GM19239 (cell line): Measurements from ENCODE around the gene IL27RA.
A peak's percentile ranks its signal among the peaks of the same experiment; 100 is the strongest.
"Not testable (repeated sequence)": the region's sequence is repeated elsewhere in the genome, so short reads cannot be mapped to it uniquely, and the experiment has no call there.

Experiments used
- DNase-seq: peaks from one replicate; pipeline ENCODE4 v3.0.0; 2011; ENCODE audit warnings: low spot score; ENCODE audit not compliant: insufficient read length
- FAIRE-seq: peaks from 2 replicates; lab custom pipeline; 2011; peaks lifted over from hg19 to GRCh38; lab: Jason Lieb, UNC

Gene IL27RA

DNA sequence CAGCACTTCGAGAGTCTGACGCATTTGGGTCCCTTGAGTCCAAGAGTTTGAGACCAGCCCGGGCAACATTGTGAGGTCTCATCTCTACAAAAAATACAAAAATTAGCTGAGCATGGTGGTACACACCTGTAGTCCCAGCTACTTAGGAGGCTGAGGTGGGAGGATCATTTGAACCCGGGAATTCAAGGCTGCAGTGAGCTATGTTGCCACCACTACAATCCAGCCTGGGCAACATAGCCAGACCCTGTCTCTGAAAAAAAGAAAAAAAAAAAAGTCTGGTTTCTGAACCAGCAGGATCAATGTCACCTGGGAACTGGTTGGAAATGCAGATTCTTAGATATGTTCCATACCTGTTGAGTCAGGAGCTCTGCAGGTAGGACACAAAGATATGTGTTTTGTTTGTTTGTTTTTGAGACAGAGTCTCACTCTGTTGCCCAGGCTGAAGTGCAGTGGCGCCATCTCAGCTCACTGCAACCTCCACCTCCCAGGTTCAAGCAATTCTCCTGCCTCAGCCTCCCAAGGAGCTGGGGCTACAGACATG lies 4.8 kb upstream of the IL27RA start:
- not testable (repeated sequence) for DNase-seq, FAIRE-seq

DNA sequence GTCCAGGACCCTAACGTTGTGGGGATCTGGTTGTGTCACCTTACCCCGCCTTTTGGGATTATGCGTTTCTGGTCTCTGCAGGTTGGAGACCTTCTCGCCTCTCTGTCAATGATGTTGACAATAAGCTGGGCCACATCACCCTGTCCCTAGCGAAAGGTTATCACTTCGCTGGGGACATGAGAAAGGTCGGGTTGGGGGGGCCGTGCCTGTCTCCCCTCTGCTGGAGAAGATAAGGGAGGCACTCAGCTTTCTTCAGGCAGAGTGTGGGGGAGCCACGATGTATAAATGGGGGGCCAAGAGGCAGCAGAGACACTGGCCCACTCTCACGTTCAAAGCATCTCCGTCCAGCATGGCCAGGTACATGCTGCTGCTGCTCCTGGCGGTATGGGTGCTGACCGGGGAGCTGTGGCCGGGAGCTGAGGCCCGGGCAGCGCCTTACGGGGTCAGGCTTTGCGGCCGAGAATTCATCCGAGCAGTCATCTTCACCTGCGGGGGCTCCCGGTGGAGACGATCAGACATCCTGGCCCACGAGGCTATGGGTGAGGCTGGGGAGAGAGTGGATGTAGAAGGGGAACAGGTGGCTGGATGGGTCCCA lies 3.6 kb upstream of the IL27RA start, which contains the start of gene RLN3:
Gene RLN3 (plus strand): TSS at position 293 of the 595 bp plus-strand sequence. CDS start 57 bp downstream, at position 350.
- FAIRE-seq (no peak), DNase-seq (no peak)

DNA sequence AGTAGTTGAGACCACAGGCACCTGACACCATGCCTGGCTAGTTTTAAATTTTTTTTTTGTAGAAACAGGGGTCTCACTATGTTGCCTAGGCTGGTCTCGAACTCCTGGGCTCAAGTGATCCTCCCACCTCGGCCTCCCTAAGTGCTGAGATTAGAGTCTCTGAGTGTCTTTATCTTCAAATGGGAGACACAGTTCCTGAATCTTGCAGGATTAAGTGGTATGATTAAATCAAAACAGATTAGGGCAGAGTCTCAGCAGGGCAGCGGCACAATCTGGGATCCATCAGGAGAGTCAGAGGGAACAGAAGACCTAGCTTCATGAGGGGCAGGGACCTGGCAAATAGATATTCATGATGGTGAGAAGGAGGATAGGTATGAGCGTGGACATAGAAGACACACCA lies 2.7 kb upstream of the IL27RA start:
- DNase-seq (no peak), FAIRE-seq (no peak)

DNA sequence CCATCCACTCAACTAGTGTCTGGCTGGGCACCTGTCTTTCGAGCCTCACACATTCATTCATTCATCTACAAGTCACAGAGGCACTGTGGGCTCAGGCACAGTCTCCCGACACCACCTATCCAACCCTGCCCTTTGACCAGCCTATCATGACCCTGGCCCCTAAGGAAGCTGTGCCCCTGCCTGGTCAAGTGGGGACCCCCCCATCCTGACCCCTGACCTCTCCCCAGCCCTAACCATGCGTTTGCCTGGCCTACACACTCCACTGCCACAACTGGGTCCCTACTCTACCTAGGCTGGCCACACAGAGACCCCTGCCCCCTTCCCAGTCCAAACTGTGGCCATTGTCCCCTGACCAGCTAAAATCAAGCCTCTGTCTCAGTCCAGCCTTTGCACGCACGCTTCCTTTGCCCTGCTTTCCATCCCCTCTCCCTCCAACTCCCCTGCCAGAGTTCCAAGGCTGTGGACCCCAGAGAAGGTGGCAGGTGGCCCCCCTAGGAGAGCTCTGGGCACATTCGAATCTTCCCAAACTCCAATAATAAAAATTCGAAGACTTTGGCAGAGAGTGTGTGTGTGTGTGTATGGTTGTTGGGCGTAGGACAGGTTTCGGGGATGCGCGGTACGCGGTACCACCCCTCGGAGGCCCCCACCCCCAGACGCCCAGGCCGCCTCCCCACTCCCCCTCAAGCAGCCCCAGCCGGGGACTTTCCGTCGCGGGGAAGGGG lies 404 bp upstream of the IL27RA start:
- no peak for FAIRE-seq
- DNase-seq: no peak

DNA sequence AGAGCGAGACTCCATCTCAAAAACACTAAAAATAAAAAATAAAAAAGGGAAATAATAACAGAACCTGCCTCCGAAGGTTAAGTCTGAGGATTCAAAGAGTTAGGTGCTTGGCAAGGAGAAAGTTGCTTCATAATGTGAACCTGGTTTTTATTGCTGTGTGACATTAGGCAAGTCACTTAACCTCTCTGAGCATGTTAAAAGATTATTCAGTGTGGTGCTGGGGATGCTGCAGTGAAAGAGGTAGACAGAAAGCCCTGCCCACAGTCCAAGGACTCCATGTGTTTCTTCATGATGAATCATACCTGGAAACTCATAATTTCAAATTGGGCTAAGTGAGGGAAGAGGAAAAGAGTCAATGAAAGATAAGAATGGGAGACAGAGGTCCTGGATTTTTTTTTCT lies 2.4 kb downstream of the IL27RA start:
- no peak for DNase-seq
- no peak for FAIRE-seq

DNA sequence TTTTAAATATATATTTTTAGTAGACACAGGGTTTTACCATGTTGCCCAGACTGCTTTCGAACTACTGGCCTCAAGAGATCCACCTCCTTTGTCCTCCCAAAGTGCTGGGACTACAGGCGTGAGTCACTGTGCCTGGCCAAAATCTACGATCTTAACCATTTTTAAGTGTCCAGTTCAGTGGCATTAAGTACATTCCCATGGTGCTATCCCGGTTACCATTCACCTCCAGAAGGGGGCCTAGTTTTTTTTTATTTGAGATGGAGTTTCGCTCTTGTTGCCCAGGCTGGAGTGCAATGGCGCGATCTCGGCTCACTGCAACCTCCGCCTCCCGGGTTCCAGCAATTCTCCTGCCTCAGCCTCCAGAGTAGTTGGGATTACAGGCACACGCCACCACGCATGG lies 3.6 kb downstream of the IL27RA start:
- DNase-seq, FAIRE-seq: not testable (repeated sequence)

DNA sequence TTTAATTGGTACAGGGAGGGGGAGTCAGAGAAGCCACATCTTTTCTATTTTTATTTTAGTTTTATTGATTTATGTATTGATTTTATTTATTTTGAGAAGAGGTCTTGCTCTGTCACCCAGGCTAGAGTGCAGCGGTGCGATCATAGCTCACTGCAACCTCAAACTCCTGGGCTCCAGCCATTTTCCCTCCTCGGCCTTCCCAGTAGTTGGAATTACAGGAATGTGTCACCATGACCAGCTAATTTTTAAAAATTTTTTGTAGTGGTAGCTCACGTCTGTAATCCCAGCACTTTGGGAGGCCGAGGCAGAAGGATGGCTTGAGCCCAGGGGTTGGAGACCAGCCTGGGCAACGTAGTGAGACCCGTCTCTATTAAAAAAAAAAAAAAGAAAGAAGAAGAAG lies 4.1 kb downstream of the IL27RA start:
- FAIRE-seq: no peak

DNA sequence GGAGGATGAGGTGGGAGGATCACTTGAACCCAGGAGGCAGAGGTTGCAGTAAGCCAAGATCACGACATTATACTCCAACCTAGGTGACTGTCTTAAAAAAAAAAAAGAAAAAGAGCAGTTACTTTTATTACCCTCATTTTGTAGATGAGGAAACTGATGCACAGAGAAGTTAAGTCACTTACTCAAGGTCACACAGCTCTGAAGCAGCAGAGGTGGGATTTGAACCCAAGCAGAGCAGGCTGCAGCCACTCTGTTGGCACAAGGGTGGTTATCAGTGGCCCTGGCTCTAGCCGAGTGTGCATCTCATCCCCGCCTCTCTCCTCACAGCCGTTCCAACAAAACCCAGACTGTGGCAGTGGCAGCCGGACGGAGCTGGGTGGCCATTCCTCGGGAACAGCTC lies 7.6 kb downstream of the IL27RA start:
- DNase-seq (no peak), FAIRE-seq (no peak)

More for the DNA sequence above, 4.1 kb downstream of the IL27RA start:
- DNase-seq: no peak

DNA sequence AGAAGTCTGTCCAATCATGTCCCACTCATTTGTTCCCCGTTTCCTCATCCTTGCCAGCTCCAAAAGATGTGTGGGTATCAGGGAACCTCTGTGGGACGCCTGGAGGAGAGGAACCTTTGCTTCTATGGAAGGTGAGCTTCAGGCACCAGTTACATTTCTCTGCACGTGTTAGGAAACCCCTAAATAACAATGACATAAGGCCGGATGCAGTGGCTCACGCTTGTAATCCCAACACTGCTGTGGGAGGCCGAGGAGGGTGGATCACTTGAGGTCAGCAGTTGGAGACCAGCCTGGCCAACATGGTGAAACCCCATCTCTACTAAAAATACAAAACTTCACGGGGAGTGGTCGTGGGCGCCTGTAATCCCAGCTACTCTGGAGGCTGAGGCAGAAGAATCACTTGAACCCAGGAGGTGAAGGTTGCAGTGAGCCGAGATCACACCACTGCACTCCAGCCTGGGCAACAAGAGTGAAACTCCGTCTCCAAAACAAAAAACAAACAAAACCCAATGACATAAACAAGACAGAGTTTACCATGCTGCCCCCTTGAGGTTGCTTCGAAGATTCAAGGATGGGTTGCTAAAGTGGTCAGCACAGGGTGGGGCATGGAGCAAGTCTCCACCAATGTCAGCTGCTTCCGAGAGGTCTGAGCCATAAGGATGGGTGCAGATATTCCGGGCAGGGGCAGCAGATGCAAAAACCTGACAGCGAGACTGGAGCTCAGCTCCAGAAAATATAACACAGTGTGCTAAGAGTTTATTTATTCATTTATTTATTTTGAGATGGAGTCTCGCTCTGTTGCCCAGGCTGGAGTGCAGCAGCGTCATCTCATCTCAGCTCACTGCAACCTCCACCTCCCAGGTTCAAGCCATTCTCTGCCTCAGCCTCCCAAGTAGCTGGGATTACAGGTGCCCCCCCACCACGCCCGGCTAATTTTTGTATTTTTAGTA lies 11.4 kb downstream of the IL27RA start:
- DNase-seq: not testable (repeated sequence)
- FAIRE-seq: peak; percentile 93

DNA sequence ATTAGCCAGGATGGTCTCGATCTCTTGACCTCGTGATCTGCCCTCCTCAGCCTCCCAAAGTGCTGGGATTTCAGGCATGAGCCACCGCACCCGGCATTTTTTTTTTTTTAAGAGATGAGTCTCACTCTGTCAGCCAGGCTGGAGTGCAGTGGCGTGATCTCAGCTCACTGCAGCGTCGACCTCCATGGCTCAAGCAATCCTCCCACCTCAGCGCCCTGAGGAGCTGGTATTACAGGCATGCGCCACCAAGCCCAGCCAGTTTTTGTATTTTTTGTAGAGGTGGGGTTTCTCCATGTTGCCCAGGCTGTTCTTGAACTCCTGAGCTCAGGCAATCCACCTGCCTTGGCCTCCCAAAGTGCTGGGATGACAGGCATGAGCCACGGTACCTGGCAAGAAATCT lies 16.3 kb downstream of the IL27RA start:
- not testable (repeated sequence) for FAIRE-seq, DNase-seq

DNA sequence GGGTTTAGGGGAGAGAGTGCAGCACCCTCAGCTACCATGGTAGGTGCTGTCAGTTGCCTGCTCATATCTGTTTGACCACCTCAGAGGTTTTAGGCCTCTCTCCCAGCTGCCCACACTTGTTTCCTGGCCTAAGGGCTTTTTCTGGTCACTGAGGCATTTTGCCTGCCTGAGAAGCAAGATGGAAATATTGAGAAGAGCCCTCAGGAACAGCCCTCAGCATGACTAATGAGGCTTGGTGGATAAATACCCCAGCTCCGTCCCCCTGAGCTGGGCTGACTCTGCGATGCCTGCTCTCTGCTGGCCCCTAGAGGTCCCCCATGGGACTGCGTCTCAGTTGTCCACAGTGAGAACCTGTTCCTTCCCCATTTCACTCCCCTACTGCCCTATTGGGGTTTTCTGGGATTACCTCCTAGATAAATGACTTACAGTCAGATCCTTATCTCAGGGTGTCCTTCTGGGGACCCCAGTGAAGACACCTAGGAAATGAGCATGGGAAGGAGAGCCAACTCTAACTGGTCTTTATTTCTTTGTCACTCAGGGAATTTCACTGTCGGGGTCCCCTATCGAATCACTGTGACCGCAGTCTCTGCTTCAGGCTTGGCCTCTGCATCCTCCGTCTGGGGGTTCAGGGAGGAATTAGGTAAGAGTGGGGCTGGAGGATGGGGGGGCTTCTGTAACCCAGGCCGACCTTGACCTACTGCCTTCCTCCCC lies 17.0 kb downstream of the IL27RA start:
- DNase-seq: peak; percentile 75
- FAIRE-seq: peak; percentile 53

DNA sequence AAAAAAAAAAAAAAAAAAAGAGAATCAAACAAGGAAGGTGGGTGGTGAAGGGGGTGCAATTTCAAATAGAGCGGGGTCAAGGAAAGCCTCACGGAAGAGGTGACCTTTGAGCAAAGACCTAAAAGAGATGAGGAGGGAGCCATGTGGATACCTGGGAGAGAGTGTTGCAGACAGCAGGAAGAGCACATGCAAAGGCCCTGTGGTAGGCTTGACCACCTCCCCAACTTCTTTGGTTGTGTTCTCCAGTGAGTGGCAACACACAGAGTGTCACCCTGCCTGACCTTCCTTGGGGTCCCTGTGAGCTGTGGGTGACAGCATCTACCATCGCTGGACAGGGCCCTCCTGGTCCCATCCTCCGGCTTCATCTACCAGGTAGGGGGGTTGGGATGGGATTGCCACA lies 18.9 kb downstream of the IL27RA start:
- no peak for FAIRE-seq
- no peak for DNase-seq

DNA sequence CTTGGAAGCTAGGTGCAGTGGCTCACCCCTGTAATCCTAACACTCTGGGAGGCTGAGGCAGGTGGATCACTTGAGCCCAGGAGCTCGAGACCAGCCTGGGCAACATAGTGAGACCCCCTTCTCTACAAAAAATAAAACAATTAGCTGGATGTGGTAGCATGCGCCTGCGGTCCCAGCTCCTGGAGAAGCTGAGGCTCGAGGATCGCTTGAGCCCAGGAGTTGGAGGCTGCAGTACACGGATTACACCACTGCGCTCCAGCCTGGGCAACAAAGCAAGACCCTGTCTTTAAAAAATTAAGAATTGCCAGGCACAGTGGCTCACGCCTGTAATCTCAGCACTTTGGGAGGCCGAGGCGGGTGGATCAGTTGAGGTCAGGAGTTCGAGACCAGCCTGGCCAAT lies 19.4 kb downstream of the IL27RA start:
- not testable (repeated sequence) for DNase-seq, FAIRE-seq

DNA sequence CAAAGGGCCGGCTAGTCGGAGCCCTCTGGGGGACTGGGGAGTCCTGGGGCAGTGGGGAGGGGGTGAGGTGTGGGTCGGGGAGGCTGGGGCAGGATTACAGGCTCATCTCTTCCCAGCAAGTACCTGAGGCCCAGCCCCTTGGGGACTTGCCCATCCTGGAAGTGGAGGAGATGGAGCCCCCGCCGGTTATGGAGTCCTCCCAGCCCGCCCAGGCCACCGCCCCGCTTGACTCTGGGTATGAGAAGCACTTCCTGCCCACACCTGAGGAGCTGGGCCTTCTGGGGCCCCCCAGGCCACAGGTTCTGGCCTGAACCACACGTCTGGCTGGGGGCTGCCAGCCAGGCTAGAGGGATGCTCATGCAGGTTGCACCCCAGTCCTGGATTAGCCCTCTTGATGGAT lies 20.4 kb downstream of the IL27RA start:
- no peak for DNase-seq

DNA sequence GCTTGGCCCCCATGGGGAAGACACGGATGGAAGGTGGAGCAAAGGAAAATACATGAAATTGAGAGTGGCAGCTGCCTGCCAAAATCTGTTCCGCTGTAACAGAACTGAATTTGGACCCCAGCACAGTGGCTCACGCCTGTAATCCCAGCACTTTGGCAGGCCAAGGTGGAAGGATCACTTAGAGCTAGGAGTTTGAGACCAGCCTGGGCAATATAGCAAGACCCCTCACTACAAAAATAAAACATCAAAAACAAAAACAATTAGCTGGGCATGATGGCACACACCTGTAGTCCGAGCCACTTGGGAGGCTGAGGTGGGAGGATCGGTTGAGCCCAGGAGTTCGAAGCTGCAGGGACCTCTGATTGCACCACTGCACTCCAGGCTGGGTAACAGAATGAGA lies 20.9 kb downstream of the IL27RA start:
- FAIRE-seq (no peak), DNase-seq (no peak)

More for the DNA sequence above, 20.4 kb downstream of the IL27RA start:
- FAIRE-seq: no peak

DNA sequence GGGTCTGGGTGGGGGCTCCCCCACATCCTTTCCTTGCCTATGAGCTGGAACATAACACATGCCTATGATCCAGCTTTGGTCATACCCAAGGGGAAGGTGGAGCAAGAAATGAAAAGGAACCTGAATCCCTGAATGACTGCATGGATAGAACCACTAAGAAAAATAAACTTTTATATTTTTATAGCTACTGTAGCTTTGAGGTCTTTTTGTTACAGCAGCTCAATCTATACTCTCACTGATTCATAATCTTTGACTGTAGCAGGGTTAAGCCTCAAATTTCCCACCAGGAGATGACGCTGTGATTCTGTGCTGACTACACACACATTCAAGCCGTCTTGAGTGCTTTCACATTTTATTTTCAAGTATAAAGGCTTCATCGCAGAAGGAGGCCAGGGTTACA lies 21.5 kb downstream of the IL27RA start:
- FAIRE-seq (no peak), DNase-seq (no peak)

DNA sequence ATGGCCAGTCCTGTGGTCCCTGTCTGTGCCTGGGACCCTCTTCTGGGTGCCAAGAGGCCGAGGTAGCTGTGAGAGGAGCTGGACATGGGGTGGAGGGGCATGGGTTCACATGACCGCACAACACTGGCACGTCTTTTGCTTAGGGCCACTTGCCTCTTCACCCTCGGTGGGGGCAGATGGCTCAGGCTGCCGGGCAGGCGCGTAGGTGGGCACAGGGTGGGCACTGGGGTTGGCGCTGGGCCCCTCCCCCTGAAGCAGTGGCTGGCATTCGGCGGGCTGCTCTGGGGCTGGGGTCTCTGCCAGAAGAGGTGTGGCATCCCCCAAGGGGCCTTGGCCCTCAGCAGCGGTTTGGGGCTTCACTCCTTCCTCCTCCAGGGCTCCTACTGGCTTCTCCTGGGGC lies 21.9 kb downstream of the IL27RA start:
- DNase-seq: no peak
- FAIRE-seq: no peak

DNA sequence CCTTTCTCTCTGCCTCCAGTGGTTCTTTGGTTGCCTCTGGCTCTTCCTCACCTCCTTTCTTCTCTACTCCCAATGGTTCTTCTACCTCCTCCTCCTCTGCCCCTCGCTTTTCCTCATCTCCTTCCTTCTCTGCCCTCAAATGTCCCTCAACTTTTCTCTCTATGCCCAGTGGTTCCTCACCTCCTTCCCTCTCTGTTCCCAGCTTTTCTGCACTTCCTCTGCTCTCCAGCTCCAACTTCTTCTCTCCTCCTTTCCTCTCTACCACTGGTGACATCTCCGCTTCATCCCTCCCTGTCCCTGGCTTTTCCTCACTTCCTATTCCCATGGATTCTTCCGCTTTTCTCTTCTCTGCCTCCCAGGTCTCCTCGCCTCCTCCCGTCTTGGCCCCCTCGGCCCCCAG lies 22.5 kb downstream of the IL27RA start:
- FAIRE-seq (no peak), DNase-seq (no peak)

DNA sequence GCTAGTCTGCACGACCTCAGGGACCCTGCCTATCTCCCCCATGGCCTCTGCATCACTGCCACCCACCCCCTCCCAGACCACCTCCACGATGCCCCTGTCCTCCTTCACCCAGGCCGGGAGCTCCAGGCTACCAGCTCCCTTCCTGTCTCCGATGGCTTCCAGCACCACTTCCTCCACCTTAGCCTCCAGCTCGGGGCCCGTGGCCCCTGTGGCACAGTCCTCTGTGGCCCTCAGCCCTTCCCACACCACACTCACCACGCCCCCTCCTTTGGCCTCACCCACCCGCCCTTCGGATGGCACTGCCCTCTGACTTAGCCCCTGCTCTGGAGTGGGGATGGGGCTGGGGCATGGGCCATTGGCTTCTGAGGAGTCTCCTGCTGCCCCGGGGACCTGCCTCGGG lies 23.2 kb downstream of the IL27RA start:
- no peak for FAIRE-seq
- no peak for DNase-seq

DNA sequence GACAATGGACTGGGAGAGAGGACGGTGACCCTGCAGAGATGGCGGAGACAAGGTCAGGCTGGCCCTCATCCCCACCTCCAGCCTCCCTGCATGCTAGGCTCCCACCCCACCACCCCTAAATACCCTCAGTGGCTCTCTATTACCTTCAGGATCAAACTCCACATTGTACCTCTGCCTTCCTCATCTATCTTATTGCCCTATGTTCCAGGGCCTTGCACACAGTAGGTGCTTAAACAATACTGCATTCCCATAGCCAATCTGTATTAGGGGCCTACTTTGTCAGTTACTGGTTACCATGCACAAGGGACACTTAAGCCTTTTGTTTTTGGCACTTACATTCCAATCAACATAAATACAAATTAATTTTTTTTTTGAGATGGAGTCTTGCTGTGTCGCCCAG lies 23.8 kb downstream of the IL27RA start:
- no peak for DNase-seq
- no peak for FAIRE-seq
